AG04449 (cell line): Measurements from ENCODE around the gene COL6A3.

Experiments
- CTCF ChIA-PET: fragments of 350-600 bp; formaldehyde crosslinking; extraction: SDS; loops from one replicate; lab custom pipeline; 2021; ENCODE audit warnings: antibody characterized with exemption; lab: Yijun Ruan, JAX
- POLR2A ChIA-PET: fragments of 400-600, 350-600 bp; formaldehyde crosslinking; extraction: SDS; loops from one replicate; lab custom pipeline; 2020; ENCODE audit warnings: antibody characterized with exemption, inconsistent platforms; lab: Yijun Ruan, JAX
- DNase-seq: peaks from one replicate; pipeline ENCODE4 v3.0.0-alpha.2; 2010; ENCODE audit warnings: low read depth, low spot score
- H3K4me3 ChIP-seq: 2 replicates; pipeline ENCODE4 v1.5.1; 2011; ENCODE audit warnings: low read depth, mild to moderate bottlenecking, control low read depth, low read length
- TF ChIP-seq, protein P1 (sequence below): IDR thresholded peaks from one replicate; pipeline ENCODE4 v1.5.1; 2011; ENCODE audit warnings: mild to moderate bottlenecking, moderate library complexity, low read length, control low read depth, inconsistent platforms; ENCODE audit not compliant: insufficient read depth; ENCODE audit errors: missing control alignments

Gene COL6A3

GRCh38 chr2:237371856-237372255, 42.1 kb downstream of the COL6A3 start:
- POLR2A ChIA-PET: no interaction called here
- CTCF ChIA-PET: interaction anchor here (1.1 to 2.4 kb wide), 4 partner anchors 38 to 252 kb away, joined by 3 to 11 read pairs (median 7); no protein-coding TSS in a partner anchor
- no peak for DNase-seq
- no peak overlapping the region for H3K4me3 ChIP-seq
- TF ChIP-seq, protein P1, sequence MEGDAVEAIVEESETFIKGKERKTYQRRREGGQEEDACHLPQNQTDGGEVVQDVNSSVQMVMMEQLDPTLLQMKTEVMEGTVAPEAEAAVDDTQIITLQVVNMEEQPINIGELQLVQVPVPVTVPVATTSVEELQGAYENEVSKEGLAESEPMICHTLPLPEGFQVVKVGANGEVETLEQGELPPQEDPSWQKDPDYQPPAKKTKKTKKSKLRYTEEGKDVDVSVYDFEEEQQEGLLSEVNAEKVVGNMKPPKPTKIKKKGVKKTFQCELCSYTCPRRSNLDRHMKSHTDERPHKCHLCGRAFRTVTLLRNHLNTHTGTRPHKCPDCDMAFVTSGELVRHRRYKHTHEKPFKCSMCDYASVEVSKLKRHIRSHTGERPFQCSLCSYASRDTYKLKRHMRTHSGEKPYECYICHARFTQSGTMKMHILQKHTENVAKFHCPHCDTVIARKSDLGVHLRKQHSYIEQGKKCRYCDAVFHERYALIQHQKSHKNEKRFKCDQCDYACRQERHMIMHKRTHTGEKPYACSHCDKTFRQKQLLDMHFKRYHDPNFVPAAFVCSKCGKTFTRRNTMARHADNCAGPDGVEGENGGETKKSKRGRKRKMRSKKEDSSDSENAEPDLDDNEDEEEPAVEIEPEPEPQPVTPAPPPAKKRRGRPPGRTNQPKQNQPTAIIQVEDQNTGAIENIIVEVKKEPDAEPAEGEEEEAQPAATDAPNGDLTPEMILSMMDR: no peak

DNA sequence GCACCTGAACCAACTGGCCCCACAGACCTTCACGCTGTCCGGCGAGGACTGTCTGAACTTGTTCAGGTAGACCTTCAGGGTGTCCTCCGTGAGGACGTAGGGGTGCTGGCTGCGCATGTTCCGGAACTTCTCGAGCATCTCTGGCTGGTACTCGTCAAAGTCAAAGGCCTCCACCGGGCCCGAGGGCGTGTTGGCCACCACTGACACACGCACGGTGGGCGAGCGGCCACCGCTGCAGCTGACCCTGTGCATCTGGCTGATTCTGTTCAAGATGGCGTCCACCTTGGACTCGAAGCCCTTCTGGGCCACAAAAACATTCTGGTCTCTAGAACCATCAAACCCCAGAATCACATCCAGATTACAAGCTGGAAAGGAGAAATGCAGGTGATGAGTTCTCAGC, 48.3 kb downstream of the COL6A3 start:
- no peak overlapping the region for H3K4me3 ChIP-seq
- TF ChIP-seq, protein P1: no peak
- ChIA-PET CTCF (interaction anchor here (1.3 kb wide), 1 partner anchor 10 kb away, joined by 3 read pairs; no protein-coding TSS in a partner anchor), POLR2A (no interaction called here)
- DNase-seq: no peak

DNA sequence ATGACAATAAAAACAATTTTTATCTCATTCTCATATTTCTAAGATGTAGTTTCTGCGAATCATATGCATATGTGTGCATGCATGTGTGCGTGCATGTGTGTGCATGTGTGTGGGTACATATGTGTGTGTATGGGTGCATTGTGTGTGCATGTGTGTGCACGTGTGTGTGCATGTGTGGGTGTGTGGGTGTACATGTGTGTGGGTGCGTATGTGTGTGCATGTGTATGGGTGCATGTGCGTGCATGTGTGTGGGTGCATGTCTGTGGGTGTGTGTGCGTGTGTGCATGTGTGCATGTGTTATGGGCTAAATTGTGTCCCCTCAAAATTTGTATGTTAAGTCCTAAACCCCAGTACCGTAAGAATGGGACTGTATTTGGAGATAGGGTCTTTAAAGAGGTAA, 49.3 kb downstream of the COL6A3 start:
- TF ChIP-seq, protein P1: no peak
- ChIA-PET CTCF (interaction anchor here (1.7 kb wide), 1 partner anchor 208 kb away, joined by 5 read pairs; no protein-coding TSS in a partner anchor), POLR2A (no interaction called here)
- H3K4me3 ChIP-seq: no peak overlapping the region
- DNase-seq: no peak

DNA sequence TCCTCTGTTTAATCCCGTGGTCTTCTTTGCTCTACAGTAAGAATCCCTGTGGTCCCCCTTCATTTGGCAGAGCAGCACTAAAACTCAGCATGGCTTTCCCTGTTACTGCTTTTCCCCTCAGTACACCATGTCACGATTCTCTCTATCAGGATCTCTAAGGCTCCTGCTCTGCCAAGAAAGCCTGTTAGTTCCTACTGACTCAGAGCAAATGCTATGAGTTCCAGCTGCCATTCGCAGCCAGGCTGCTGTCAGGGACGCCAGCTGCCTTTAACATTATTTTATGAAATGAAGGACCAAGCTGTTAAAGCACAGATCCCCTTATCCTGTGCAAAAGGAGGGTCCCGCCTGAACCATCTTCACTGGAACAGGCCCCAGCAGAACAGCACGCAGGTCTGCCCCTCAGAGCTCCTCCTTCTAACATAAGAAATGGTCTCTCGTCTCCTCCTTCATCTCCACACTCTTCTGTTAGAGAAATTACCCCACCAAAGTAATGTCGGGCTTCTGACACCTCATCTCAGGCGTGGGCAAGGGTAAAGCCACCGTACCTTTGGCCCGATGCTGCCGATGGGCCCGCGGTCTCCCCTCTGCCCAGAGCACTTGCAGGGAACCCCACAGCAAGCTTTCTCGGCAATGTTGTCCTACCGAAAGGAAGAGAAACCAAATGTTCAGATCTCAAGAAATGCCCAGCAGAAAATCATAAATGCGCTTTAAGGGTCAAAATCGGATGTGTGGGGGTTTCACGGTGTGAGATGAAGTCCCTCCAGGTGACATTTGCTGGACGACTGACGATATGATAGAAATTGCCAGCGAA, 52.6 kb downstream of the COL6A3 start:
- TF ChIP-seq, protein P1: no peak
- H3K4me3 ChIP-seq: no peak overlapping the region
- no peak for DNase-seq
- POLR2A ChIA-PET: no interaction called here
- CTCF ChIA-PET: interaction anchor here (1.3 to 2.5 kb wide), 4 partner anchors 10 to 207 kb away, joined by 3 to 9 read pairs (median 4); no protein-coding TSS in a partner anchor

DNA sequence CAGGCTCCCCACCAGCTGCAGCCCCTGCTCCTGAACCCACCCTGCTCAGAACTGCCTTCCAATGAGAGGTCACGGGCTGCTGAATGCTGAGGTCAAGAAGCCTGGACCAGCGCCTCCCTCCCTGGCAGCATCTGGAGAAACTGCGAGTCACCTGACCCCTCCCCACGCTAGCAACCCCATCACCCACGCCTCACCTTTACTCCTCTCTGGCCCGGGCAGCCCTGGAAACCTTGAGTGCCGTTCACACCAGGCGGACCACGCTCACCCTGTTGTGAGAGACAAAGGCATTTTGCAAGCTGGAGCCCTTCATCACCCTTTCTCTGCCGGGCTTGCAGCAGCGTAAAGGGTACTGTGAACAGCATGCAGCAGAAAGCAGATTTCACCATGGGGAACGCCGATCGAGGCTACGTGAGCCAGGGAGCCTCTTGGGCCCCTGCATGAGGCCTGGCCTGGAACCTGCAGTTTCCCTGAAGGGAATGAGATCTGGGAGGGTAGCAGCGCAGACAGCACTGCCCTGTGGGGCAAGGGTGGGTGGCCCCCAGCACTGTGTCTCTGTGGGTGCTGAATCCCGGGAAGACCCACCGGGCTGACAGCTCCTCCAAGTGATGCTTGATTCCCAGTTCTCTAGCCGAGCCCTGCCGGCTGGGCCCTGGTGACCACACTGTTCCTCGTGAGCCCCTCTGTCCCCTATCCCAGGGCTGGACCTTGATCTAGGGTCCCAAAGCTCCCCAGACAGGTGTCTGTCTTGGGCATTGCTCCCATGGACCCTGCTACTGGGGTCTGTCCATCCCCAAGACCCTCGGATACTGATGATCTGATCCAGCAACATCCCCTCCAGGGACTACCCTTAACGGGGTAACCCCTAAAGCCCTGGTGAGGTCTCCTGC, 53.8 kb downstream of the COL6A3 start:
- CTCF ChIA-PET: interaction anchor here (1.9 kb wide), 1 partner anchor 9 kb away, joined by 4 read pairs; no protein-coding TSS in a partner anchor
- POLR2A ChIA-PET: interaction anchor here (1.1 kb wide), 1 partner anchor 33 kb away, joined by 3 read pairs; no protein-coding TSS in a partner anchor
- TF ChIP-seq, protein P1: no peak
- no peak overlapping the region for H3K4me3 ChIP-seq
- no peak for DNase-seq
